Chondrocyte (in vitro differentiated cells): ENCODE results near the gene RPL4. TPM values are rescaled to one million over a fixed set of nuclear protein-coding genes. Genes with fewer than 3 reads are reported as not detected.
A peak's percentile ranks its signal among the peaks of the same experiment; 100 is the strongest.
"Not testable (repeated sequence)": the region's sequence is repeated elsewhere in the genome, so short reads cannot be mapped to it uniquely, and the experiment has no call there.

ENCODE experiments used
- DNase-seq: peaks from one replicate; pipeline ENCODE4 v3.0.0; 2021; ENCODE audit warnings: mixed read lengths, low spot score
- H3K27ac Mint-ChIP-seq: one replicate; pipeline ENCODE4 v1.8.0; 2021; ENCODE audit warnings: mild to moderate bottlenecking, moderate library complexity, mixed read lengths; ENCODE audit not compliant: unreplicated experiment
- H3K27me3 Mint-ChIP-seq: 2 replicates; pipeline ENCODE4 v1.8.0; 2021; ENCODE audit warnings: low read depth, mixed read lengths
- H3K36me3 Mint-ChIP-seq: 2 replicates; pipeline ENCODE4 v1.8.0; 2021; ENCODE audit warnings: low read depth, mixed read lengths
- H3K4me1 Mint-ChIP-seq: 2 replicates; pipeline ENCODE4 v1.8.0; 2021; ENCODE audit warnings: low read depth, mild to moderate bottlenecking, mixed read lengths
- H3K4me3 Mint-ChIP-seq: one replicate; pipeline ENCODE4 v1.8.0; 2021; ENCODE audit warnings: mild to moderate bottlenecking, moderate library complexity, mixed read lengths; ENCODE audit not compliant: unreplicated experiment
- H3K9me3 Mint-ChIP-seq: 2 replicates; pipeline ENCODE4 v1.8.0; 2021; ENCODE audit warnings: low read depth, mixed read lengths
- total RNA-seq: library from RNA; stranded (reverse); gene quantifications from 3 replicates; pipeline ENCODE4 v1.2.1, GENCODE V29; 2021
- TF ChIP-seq, protein P1 (sequence below): fragments of 200-600 bp; sonication (generic); IDR thresholded peaks from 2 replicates; pipeline ENCODE4 v1.5.0; 2021; ENCODE audit warnings: antibody characterized with exemption, mild to moderate bottlenecking, moderate library complexity

Gene RPL4
- total RNA-seq, 1 donor from 2014 or later: 1,774 TPM

DNA sequence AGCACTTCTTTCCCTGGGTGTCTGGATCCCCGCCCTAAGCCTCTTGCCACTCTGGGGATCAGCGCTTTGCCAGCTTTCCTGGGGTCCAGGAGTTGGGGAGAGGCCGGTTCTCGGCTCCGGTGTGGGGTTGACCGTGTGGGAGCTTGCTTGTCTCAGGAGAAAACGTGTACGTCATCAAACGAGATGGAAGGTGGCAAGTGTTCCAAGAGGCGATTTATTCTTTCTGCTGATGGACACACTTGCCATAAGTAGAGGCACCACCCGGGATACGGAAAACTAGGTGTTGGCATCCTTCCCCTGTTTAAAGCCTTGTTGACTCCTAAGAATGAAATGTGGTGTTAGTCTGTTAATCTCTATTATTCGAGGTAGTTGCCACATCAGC is 766 bp upstream of the RPL4 start:
- Mint-ChIP-seq H3K27me3 (no peaks in the 10 kb centered on the region), H3K27ac (peak overlapping the region; percentile 100), H3K36me3 (peaks cover 19% of the 10 kb centered on the region), H3K4me1 (peaks cover 38% of the 10 kb centered on the region), H3K9me3 (no peaks in the 10 kb centered on the region), H3K4me3 (peak overlapping the region; percentile 100)
- DNase-seq: no peak
- TF ChIP-seq, protein P1, sequence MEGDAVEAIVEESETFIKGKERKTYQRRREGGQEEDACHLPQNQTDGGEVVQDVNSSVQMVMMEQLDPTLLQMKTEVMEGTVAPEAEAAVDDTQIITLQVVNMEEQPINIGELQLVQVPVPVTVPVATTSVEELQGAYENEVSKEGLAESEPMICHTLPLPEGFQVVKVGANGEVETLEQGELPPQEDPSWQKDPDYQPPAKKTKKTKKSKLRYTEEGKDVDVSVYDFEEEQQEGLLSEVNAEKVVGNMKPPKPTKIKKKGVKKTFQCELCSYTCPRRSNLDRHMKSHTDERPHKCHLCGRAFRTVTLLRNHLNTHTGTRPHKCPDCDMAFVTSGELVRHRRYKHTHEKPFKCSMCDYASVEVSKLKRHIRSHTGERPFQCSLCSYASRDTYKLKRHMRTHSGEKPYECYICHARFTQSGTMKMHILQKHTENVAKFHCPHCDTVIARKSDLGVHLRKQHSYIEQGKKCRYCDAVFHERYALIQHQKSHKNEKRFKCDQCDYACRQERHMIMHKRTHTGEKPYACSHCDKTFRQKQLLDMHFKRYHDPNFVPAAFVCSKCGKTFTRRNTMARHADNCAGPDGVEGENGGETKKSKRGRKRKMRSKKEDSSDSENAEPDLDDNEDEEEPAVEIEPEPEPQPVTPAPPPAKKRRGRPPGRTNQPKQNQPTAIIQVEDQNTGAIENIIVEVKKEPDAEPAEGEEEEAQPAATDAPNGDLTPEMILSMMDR: no peak

DNA sequence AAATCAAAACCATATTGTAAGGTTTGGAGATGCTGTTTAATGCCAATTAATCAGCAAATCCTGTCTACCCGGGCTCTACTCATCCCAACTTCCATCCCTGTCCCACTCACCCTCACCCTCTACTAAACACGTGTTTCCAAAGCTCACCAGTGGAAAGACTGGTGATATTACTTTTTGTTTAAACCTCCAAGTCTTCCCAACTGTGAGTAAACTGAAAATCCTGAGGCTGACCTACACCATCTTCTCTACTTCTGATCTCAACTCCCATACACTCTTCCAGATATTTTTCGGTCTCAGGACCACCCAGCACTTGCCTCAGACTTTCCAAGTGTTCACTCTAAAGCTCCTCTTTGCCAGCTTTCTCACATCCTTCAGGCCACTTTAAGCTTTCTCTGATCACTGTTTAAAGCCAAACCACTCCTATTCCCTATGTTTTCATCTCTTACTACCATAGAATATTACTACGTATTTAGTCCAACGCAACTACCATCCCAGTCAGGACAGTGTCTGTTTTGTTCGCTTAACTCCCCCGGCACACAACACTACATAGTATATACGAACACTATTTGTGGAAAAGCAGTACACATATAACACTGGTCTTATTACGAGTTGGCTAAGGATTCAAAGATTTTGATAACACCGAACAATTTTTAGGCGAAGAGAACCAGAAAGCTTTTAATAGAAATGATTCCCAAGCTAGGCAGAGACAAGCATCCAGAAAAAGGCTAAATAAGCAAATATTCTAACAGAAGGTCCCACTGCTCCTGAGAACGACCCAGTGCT is 684 bp downstream of the RPL4 start:
- Mint-ChIP-seq H3K36me3 (peaks cover 31% of the 10 kb centered on the region), H3K27ac (peak overlapping the region; percentile 100), H3K9me3 (no peaks in the 10 kb centered on the region), H3K27me3 (no peaks in the 10 kb centered on the region), H3K4me3 (peak overlapping the region; percentile 100), H3K4me1 (peaks cover 38% of the 10 kb centered on the region)
- TF ChIP-seq, protein P1: no peak
- no peak for DNase-seq

DNA sequence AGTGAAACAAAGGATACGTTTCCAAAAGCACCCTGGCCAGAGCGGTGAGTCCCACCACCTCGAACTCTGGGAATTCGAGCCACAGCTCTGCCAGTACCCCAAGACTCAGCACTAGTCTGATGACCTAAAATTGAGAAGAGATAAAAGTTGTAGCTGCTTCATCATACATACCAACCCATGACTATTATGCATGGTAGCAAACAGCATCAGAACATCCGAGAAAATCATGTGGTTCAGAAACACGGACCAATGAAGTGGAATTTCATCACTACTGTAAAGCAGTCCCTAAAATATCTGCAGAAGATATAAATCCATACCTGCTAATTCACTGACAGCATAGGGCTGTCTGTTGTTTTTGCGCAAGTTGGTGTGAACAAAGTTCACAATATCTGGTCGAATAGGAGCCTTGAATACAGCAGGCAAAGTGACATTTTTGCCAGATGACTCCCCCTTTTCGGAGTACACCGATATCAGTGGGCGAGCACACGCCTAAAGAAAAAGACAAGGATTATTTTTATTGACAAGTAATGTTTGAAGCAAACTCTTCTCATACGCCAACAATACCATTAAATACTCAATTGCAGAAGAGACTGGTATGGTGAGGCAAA is 1.5 kb downstream of the RPL4 start:
- H3K27me3 Mint-ChIP-seq, H3K9me3 Mint-ChIP-seq, DNase-seq: not testable (repeated sequence)
- H3K27ac Mint-ChIP-seq: peak overlapping the region; percentile 100
- peaks cover 39% of the 10 kb centered on the region for H3K4me1 Mint-ChIP-seq
- H3K36me3 Mint-ChIP-seq: peaks cover 34% of the 10 kb centered on the region
- peak overlapping the region; percentile 100 for H3K4me3 Mint-ChIP-seq

DNA sequence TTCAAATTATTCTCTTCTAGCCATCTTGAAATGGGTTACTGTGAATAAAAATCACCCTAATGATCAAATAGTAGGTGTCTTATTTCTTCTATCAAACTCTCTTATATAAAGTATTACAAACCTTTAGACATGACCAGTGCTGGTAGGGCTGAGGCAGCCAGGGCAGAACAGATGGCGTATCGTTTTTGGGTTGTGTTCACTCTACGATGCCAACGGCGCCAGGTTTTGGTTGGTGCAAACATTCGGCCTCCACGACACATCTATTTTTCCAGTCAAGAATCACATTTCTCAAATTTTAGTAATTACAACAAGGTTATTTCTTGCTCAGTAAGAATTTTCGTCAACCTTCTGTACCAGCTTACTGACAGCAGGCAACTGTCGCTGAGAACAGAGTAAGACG is 2.2 kb downstream of the RPL4 start:
- Mint-ChIP-seq H3K4me3 (peak overlapping the region; percentile 100), H3K27ac (peak overlapping the region; percentile 100), H3K27me3 (no peaks in the 10 kb centered on the region), H3K9me3 (no peaks in the 10 kb centered on the region), H3K36me3 (peaks cover 36% of the 10 kb centered on the region), H3K4me1 (peaks cover 44% of the 10 kb centered on the region)
- TF ChIP-seq, protein P1: no peak
- no peak for DNase-seq

DNA sequence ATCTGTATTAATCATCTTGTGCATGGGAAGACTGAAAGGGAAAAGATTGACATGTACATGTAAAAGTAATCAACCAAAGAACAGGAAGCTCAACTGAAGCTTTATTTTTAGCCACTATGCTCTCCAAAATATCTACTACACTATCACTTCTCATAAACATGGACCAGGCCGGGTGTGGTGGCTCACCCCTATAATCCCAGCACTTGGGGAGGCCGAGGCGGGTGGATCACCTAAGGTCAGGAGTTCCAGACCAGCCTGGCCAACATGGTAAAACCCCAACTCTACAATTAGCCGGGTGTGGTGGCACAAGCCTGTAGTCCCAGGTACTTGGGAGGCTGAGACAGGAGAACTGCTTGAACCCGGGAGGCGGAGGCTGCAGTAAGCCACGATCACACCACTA is 4.3 kb downstream of the RPL4 start:
- peak overlapping the region; percentile 8 for H3K27ac Mint-ChIP-seq
- peaks cover 38% of the 10 kb centered on the region for H3K36me3 Mint-ChIP-seq
- peaks cover 38% of the 10 kb centered on the region for H3K4me1 Mint-ChIP-seq
- not testable (repeated sequence) for DNase-seq, H3K27me3 Mint-ChIP-seq, H3K4me3 Mint-ChIP-seq, H3K9me3 Mint-ChIP-seq

DNA sequence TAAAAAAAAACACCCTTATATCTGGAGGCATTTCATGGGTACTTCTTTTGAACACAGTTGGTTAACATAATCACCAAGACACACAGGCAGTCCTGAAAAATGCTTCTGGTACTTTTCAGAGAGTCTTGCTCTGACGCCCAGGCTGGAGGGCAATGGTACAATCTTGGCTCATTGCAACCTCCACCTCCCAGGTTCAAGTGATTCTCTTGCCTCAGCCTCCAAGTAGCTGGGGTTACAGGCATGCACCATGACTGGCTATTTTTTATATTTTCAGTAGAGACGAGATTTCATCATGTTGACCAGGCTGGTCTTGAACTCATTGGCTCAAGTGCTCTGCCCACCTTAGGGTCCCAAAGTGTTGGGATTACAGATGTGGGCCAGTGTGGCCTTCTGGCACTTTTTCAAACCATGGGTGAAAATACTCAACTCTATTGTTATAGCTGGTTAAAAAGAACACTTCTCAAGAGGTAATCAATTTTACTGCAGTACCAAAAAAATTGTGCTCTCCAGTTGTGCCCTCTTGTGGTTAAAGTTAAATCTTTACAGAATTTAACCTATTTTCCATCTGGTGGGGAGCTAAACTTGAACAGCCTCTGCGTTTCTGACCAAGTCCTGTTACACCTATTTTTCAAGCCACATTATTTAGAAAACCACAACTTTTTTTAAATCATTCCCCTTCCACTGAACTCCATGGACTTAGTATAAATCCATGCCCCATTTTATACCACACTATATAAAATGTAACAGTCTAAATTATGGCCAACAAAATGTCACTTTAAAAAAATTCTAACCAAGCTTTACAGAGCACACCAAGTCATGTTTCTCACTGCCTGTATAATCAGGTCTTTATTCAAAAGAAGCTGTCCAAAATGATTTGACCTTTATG is 5.9 kb downstream of the RPL4 start:
- TF ChIP-seq, protein P1: peak; percentile 78
- peaks cover 37% of the 10 kb centered on the region for H3K36me3 Mint-ChIP-seq
- H3K9me3 Mint-ChIP-seq: no peaks in the 10 kb centered on the region
- DNase-seq: no peak
- H3K4me3 Mint-ChIP-seq: no peak overlapping the region
- H3K27me3 Mint-ChIP-seq: no peaks in the 10 kb centered on the region
- H3K4me1 Mint-ChIP-seq: peaks cover 34% of the 10 kb centered on the region
- peak overlapping the region; percentile 92 for H3K27ac Mint-ChIP-seq
